HS-5 (cell line): ENCODE data around the gene OTOF.
A peak's percentile ranks its signal among the peaks of the same experiment; 100 is the strongest.

Source experiments
- DNase-seq: peaks from one replicate; pipeline ENCODE4 v3.0.0-alpha.2; 2012; ENCODE audit warnings: low read depth

The OTOF gene

DNA sequence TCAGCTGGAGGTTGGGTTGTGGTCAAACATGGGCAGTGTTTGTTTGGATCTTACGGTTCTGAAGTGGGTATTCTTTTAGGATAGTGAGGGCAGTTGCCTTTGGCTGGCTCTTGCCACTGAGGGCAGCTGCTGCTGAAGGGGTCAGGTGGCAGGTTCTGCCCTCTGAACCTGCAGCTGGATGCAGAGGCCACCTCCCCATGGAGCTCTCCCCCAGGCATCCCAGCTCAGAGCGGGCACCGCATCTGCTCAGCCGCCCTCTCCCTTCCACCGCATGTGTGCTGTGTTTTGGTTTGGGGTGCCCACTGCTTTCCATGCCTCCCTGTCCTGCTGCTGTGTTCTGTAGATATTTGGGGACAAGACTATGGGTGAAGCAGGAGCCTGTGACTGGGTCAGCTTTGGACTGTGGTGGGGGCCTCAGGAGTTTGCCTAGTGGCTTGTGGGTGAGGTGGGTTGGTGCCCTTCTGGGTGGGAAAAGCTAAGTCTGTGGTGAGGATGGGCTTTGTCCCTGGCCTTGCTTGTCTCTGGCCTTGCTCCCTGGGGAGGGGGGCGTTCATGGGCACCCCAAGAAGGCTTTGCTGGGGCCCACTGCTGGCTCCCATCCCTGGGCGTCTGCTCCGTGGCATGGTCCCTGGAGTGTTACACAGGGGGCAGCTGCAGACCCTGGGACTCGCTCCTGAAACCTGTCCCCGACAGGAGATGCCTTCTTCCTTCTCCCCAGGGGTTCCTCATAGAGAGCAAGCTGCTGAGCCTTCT lies 28.5 kb downstream of the OTOF start:
- DNase-seq, result no peak

DNA sequence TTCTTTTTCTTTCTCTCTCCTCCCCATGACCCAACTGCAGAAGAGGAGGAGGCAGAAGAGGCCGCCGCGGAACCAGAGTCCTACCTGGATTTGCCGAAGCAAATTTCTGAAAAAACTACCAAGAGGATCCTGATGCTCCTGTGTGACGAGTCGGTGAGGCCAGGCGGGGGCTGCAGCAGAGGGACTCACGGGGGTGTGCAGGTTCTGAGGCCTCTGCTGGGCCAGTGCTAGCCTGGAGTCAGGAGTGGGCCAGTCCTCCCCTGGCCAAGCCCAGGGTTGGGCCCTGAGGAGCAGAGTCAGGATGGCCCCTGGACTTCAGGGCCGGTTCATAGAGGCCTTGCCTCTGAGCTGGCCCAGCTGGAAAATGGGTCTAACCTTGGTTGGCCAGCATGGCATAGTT lies 29.3 kb downstream of the OTOF start:
- DNase-seq, result no peak

DNA sequence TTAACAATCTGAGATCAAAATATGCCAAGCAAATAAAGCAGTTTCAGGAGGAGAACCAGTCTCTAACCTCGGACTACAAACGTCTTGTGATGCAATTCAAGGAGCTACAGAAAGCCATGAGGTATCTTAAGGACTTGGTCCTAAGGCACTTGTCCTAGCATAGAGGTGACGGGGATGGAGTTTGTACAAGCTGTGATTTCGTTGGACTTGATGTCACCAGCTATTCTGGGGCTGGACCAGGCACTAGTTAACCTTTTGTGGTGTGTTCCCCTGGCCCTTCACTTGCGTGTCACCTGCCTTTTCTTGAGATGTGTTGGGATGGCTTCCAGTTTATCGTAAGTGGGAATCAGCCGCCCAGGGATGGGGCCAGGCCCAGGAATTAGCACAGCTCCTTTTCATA lies 33.7 kb downstream of the OTOF start:
- no peak for DNase-seq

DNA sequence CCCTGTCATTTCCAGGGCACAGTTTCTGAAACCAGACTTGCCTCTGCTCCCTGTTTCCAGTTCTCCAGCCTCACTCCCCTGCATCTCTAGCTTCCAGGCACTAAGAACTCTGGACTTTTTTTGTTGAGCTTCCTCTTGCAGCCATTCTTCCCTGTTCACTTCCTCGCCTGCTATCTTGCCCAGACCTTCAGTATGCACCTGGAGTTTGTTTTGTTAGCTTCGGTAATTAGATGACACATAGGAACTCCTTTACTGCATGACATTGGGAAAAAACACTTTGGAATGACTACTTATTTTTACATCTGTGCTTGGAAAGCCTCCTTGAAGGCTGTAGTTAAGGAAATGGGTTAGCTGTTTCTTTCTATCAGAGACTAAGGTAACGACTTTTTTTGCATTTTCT lies 35.2 kb downstream of the OTOF start:
- no peak for DNase-seq

DNA sequence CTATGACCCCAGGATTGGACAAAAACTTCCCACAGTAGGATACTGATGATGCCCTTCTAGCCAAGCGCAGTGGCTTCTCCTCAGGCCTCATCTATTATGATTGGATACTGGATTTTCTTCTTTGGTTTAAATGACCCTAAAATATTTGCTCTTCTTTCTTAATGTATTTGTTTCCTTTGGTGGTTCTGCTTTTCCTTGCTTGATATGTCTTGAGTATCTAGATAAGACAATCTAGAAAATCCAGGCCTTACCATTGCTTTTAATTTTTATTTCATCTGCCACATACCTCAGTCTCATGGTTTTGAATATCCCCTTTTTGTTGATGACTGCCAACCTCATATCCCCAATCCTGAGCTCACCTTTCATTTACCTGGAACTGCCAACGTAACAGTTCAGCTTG lies 35.6 kb downstream of the OTOF start:
- DNase-seq, result no peak

DNA sequence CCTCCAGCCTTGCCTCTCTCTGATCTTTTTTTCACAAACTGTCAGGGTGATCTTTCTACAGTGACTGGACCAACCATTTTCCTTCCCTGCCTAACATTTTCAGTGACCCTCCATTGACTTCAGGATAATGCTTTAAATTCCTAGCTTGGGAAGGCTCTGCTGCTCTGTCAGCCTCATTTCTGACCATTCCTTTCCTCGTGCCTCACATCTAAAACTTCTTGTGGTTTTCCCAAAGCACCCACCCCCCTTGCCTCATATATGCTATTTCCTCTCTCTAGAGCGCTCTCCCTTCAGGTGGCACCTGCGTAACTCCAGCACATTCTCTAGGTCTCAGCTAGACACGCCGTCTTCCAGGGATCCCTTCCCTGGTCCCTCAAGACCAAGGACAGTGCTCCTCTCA lies 39.0 kb downstream of the OTOF start:
- no peak for DNase-seq

DNA sequence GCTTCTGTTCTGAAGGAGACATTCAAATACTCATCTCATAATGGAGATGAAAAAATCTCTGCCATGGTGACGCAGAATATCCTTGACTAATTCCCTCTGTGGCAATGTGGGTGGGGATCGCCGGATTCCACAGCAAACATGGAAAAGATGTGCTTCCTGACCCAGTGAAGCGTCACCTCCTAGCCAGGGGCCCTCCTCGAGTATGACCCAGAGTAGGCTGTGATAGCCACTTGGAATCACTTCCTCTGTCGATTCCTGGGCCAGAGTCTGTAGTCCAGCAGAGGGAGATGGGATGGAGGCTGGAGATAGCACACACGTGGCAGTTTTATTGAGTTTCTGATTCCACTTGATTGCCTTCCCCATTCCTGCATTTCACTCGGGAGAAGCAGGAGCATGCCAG lies 39.4 kb downstream of the OTOF start:
- DNase-seq, result peak; percentile 73

DNA sequence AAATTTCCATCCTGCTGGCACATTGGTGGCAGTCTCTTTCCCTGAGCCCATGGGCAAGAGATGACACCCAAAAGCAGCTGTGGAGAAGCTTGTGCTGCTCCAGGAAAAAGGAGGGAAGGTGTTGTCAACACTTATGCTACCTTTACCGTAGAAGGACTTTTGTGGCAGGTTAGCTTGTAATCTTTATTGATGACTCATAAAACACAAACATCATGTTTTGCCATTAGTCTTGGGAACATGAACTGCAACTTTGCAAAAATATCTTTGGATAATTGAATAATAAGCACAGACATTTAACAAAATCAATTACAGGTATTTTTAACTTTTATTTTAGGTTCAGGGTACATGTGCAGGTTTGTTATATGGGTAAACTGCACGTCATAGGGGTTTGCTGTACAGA lies 42.8 kb downstream of the OTOF start:
- DNase-seq, result no peak

DNA sequence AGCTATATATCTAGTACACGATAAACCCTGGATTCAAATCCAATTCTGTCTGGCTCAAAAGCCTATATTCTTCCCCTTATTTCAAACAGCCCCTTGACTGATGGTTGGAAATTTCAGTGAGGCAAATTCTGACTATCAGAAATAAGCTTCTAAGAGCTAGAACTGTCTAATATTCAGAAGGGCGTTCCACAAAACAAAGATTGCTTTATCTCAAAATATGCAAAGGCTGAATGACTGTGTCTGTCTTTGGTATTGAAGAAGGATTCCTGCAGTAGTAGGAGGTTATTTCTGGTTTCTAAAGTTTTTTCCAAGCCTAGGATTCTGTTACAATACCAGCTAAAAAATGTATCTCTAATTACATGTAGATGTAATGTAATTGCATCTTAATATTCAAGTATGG lies 45.1 kb downstream of the OTOF start:
- no peak for DNase-seq

DNA sequence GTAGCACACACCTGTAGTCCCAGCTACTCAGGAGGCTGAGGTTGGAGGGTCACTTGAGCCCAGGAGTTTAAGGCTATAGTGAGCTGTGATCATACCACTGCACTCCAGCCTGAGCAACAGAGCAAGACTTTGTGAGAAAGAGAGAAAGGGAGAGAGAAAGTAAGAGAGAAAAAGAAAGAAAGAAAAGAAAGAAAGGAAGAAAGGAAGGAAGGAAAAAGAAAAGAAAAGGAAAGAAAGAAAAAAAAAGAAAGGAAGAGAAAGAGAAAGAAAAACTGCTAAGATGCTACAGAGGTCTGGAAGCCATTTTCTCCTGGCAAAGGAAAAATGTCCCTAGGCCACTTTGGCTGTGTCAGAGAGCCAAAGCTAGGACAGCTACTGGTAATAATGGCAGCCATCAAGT lies 45.6 kb downstream of the OTOF start:
- DNase-seq, result no peak

DNA sequence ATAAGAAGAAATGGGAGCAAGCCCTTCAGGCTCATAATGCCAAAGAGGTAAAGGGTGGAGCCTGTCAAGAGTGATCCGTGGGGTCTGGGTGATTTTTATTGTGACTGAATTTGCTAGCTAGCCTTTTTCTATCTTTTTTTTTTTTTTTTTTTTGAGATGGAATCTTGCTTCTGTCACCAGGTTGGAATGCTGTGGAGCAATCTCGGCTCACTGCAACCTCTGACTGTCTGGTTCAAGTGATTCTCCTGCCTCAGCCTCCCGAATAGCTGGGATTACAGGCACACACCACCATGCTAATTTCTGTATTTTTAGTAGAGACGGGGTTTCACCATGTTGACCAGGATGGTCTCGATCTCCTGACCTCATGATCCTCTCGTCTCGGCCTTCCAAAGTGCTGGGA lies 47.1 kb downstream of the OTOF start:
- DNase-seq, result no peak

DNA sequence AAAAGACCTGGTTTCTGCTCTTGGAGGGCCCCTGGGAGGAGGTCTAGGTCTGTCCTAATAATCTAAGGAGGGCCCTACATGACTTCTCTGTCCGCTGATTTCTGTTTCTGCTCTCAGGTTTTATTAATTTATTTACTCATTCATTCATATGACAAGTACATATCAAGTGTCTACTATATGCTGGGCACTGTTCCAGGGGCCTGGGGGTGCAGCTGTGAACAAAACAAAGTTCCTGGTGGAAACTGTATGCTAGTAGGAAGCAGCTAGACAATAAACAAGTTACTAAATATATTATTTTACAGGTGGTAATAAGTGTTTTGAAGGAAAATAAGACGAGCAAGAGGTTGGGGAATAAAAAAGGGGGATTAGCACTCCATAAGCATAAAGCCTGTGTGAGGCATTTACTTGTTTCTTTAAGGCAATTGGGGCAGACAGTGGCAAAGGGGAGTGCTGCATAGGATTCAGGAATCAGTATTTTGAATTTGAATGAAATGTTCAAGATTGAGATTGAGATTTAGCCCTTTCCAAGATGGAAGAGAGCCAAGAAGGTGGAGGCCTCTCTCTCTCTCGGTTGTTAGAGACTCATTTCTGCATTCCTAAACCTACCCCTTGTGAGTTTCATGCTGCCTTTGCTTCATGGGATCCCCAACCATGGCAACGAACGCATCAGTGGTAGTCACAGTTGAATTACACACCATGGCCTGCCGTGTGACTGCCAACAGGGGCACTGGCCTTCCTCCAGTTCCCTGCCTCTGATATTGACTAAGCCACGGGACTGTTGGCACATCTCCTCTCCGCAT lies 47.9 kb downstream of the OTOF start:
- DNase-seq, result no peak

DNA sequence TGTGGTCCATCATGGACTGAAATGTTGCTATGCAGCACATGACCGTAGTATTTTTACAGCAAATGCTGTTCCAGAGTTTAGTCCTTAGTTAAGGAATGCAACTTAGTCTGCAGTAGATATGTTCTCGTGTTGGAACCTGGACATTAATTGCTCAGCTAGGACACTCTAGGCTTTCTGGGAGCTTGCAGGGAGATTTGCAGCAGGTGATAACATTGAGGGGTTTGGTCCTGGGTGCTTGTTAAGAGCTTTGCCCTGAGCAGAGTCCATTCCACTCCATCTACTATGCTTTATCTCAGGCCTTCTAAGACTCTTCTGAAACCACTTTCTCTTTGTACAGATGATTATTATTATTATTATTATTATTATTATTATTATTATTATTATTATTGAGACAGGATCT lies 49.1 kb downstream of the OTOF start:
- DNase-seq, result no peak

DNA sequence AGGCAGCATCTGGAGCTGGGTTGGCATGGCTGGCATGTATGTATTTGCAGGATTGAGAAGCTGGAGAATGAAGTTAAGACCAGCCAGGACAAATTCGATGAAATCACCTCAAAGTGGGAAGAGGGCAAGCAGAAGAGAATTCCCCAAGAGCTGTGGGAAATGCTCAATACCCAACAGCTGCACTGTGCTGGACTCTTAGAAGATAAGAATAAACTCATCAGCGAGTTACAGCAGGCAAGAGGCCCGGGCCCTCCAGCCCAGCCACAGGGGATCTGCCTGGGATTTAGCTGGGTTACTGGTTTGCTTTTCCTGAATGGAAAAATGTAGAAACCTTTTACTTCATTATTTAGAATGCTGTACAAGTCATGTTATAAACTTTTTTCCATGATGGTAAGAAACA lies 53.7 kb downstream of the OTOF start:
- no peak for DNase-seq

DNA sequence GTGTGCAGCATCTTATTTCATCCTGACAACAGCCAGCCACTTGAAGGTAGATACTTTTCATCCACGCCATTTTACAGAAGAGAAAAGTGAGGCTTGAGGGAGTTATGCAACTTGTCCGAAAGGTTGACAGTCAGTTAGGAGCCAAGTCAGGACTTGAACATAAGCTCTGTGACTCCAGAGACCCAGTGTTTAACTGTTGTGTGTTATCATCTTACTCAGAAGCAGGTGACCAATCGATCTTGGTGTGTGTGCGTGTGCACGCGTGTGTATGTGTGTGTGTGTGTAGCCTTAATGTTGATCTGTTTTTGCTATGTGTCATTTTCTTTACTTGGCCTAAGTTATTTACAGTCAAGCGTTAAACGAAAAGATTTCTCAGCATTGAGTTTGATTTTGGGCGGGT lies 54.2 kb downstream of the OTOF start:
- no peak for DNase-seq

DNA sequence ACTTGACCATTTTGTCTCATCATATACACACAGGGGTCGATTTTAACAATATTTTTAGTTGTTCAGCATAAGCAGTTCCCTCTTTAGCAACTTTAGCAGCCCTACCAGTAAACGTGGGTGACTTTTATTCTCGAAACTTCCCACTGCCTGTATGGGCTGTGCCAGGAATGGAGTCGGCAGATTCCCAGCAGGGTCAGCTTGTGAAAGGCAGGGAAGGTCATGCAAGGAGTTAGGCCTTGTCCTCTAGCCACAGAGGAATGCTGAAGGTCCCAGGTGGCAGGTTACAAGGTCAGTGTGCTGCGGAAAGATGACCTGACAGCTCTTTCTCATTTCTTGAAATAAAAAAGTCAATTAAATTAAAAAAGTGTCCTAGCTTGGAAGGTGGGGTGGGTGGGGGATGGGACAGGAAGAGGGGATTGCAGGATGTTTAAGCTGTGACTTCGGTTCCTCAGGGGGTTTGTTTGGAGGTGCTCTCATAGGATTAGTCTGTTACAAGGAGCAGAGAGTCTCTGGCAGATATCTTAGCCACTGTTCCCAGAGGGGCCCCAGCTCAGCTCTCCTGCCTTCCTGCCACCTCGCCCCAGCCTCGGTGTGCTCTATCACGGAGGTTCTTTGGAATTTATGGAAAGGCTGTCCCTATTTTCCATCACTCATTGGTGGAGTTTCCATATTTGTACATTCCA lies 54.8 kb downstream of the OTOF start:
- no peak for DNase-seq

DNA sequence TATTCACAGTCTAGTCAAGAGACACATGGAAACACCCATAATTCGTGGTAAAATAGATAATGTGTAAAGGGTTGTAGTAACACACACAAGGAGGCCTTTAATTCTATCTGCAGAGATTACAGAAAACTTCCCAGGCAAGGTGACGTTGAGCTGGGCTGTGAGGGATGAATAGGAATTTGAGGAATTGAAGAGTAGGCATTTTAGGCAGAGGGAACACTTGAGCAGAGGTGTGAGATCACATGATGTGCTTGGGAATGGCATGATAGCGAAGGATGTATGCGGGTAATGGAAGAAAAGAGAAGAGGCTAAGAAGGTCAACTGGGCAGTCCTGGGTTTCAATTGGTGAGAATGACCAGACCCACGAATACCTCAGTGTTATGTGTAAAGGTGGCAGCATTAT lies 56.0 kb downstream of the OTOF start:
- no peak for DNase-seq

DNA sequence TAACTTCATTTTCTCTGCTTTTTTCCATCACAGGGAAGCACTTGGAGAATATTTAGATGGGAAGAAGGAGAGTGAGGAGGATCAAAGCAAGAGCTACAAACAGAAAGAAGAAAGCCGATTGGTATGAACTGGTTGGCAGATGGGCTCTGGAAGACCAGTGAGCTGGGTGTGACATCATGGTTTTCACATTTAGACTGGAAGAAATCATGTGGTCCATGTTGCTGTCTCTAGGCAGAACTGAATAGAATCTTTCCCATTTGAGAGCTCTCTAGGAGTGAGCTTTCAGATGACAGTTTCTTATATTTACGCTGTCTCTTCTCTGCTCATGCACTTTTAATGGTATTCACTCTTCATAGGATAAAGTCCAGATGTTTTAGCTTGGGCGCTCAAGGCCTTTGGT lies 63.6 kb downstream of the OTOF start:
- DNase-seq, result no peak

DNA sequence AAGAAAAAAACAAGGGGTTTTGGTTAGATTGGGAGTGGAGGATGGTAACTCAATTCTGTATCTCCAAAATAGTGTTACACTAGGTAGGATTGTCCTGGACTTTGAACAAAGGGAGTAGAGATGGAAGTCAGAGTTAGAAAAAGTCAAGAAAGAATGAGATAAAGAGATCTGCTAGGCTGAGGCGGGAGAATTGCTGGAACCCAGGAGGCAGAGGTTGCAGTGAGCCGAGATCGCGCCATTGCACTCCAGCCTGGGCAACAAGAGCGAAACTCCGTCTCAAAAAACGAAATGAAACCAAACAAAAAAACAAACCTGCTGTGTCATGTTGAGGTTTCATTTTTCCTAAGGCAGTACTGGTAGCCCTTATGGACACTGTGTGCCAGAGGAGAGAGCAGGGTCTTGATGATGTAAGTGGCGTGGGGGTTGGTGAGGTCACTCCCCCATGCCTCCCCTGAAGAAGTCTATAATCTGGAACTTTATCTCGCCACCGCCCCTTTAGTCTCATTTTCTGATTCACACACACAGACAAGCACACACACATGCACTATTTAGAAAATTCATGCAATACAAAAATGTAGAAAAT lies 65.7 kb downstream of the OTOF start:
- no peak for DNase-seq

DNA sequence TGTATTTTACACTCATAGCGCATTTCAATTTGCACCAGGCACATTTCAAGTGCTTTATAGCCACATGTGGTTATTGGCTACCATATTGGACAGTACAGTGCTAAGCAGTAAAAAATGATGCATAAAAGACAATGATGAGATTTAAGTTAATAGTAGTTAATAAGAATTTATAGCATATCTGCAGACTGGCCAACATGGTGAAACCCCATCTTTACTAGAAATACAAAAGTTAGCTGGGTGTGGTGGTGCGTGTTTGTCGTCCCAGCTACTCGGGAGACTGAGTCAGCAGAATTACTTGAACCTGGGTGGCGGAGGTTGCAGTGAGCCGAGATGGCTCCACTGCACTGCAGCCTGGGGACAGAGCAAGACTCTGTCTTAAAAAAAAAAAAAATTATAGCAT lies 66.5 kb downstream of the OTOF start:
- no peak for DNase-seq

DNA sequence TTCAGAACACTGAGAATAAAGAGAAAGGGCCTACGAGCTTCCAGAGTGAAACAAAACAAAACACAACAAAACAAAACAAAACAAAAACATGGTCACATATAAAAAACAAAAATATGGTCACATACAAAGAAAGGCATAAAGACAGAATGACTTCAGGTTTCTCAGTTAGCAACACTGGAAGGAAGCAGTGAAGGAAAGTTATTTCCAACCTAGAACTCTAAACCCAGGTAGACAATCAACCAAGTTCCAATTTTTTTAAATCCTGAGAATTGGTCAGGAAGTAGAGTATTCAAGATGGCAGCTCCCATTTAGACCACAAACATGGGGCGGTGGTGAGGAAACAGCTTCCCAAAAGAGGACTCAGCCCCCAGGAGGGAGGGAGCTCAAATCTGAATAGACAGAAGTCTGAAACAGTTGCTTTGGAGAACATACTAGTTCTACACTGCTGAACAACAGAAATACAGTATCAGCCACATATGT lies 67.1 kb downstream of the OTOF start:
- no peak for DNase-seq

DNA sequence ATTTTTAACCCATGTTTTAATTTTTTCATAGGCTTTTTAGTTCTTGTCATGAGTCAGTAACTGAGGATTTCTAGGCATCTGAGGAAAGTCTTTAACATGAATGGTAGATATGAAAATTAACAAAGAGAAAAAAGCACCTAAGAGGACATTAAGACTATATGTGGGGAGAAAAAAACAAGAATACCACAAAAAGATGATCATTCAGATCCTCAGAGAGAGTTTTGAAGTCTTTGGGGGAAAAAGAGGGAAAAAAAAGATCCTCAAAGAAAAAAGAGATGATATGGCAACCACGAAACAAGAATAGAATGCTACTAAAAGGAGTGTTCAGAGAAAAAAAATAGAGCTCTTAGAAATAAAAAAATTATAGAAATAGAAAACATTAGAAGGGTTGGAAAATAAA lies 68.1 kb downstream of the OTOF start:
- no peak for DNase-seq

DNA sequence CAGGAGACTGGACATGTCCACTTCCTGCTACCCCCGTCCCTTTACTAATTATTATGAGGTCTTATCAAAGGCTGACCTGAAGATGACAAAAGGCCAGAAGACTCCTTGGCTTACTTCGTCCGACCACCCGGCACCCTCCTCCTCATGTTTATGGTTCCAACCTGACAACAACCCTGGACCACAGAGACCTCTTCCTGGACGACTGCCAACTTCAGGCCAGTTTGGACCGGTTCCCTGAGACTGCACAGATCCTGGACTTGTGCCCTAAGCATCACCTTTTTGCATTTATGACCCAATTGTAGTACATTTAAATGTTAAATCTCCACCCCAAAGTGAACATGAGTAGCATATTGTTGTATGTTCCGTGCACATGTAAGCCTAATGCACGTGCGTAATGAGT lies 70.4 kb downstream of the OTOF start:
- no peak for DNase-seq
